ENCODE measurements around the gene INHBA. TPM values are rescaled to one million over a fixed set of nuclear protein-coding genes. Genes with fewer than 3 reads are reported as not detected.

The INHBA gene
- total and polyA plus RNA-seq, 2 experiments from 2014 or later: 0.94 to 1.3 TPM

DNA sequence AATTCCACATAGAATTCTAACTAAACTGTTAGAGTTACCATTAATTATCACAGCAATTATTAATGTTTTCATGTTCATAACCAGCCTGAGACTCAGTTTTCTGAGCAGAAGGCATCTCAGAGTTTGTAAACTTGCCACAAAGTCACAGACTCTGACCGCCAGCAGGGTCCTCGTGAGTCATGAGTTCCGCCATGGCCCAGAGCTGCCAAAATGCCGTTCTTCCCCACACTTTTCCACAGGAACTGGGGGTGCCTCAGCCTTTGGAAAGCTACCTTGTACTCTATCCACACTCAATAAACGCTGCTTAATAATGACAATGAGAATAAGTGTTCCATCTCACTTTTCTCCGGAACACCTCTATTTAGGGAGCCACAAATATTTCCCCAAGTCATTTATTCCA is 22.1 kb upstream of the INHBA start:
- Histone ChIP-seq H3K4me2 (no peak overlapping the region), H3K4me3 (no peak overlapping the region), H3K4me1 (ENCODE audit: insufficient read depth) (no peaks in the 10 kb centered on the region), H3K9me2 (ENCODE audit: insufficient read depth) (no peaks in the 10 kb centered on the region), H3K79me2 (replicated peaks; ENCODE audit: insufficient read depth) (no peaks in the 10 kb centered on the region), H3K27ac (ENCODE audit: low read depth) (no peak overlapping the region), H4K20me1 (replicated peaks; ENCODE audit: insufficient read depth) (no peaks in the 10 kb centered on the region), H3K36me3 (ENCODE audit: insufficient read depth) (no peaks in the 10 kb centered on the region), H2AFZ (no peak overlapping the region), H3F3A (replicated peaks; ENCODE audit: low read depth) (no peaks in the 10 kb centered on the region), H3K27me3 (ENCODE audit: insufficient read depth) (no peaks in the 10 kb centered on the region)
- no peaks in the 10 kb centered on the region for H3K36me3 Mint-ChIP-seq (ENCODE audit: low read depth)
- ATAC-seq (no peak), DNase-seq (ENCODE audit: low spot score) (no peak)
- no peak overlapping the region for H3K4me3 Mint-ChIP-seq
- TF ChIP-seq, protein P1, sequence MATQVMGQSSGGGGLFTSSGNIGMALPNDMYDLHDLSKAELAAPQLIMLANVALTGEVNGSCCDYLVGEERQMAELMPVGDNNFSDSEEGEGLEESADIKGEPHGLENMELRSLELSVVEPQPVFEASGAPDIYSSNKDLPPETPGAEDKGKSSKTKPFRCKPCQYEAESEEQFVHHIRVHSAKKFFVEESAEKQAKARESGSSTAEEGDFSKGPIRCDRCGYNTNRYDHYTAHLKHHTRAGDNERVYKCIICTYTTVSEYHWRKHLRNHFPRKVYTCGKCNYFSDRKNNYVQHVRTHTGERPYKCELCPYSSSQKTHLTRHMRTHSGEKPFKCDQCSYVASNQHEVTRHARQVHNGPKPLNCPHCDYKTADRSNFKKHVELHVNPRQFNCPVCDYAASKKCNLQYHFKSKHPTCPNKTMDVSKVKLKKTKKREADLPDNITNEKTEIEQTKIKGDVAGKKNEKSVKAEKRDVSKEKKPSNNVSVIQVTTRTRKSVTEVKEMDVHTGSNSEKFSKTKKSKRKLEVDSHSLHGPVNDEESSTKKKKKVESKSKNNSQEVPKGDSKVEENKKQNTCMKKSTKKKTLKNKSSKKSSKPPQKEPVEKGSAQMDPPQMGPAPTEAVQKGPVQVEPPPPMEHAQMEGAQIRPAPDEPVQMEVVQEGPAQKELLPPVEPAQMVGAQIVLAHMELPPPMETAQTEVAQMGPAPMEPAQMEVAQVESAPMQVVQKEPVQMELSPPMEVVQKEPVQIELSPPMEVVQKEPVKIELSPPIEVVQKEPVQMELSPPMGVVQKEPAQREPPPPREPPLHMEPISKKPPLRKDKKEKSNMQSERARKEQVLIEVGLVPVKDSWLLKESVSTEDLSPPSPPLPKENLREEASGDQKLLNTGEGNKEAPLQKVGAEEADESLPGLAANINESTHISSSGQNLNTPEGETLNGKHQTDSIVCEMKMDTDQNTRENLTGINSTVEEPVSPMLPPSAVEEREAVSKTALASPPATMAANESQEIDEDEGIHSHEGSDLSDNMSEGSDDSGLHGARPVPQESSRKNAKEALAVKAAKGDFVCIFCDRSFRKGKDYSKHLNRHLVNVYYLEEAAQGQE (IDR thresholded peaks at IDR 0.05; ENCODE audit: unreplicated experiment): no peak
- TF ChIP-seq EZH2 (IDR thresholded peaks at IDR 0.05; ENCODE audit: low read depth, unreplicated experiment) (no peak), ZNF331 (CRISPR knock-in tag; IDR thresholded peaks at IDR 0.05; ENCODE audit: low read depth) (no peak), CREB1 (CRISPR knock-in tag; IDR thresholded peaks at IDR 0.05; ENCODE audit: low read depth) (no peak), POLR2AphosphoS5 (IDR thresholded peaks at IDR 0.05; ENCODE audit: low read depth) (no peak), ZNF114 (CRISPR knock-in tag; IDR thresholded peaks at IDR 0.05) (no peak), STAT1 (IDR thresholded peaks at IDR 0.05; ENCODE audit: unreplicated experiment) (no peak)
- TF ChIP-seq, protein P2, sequence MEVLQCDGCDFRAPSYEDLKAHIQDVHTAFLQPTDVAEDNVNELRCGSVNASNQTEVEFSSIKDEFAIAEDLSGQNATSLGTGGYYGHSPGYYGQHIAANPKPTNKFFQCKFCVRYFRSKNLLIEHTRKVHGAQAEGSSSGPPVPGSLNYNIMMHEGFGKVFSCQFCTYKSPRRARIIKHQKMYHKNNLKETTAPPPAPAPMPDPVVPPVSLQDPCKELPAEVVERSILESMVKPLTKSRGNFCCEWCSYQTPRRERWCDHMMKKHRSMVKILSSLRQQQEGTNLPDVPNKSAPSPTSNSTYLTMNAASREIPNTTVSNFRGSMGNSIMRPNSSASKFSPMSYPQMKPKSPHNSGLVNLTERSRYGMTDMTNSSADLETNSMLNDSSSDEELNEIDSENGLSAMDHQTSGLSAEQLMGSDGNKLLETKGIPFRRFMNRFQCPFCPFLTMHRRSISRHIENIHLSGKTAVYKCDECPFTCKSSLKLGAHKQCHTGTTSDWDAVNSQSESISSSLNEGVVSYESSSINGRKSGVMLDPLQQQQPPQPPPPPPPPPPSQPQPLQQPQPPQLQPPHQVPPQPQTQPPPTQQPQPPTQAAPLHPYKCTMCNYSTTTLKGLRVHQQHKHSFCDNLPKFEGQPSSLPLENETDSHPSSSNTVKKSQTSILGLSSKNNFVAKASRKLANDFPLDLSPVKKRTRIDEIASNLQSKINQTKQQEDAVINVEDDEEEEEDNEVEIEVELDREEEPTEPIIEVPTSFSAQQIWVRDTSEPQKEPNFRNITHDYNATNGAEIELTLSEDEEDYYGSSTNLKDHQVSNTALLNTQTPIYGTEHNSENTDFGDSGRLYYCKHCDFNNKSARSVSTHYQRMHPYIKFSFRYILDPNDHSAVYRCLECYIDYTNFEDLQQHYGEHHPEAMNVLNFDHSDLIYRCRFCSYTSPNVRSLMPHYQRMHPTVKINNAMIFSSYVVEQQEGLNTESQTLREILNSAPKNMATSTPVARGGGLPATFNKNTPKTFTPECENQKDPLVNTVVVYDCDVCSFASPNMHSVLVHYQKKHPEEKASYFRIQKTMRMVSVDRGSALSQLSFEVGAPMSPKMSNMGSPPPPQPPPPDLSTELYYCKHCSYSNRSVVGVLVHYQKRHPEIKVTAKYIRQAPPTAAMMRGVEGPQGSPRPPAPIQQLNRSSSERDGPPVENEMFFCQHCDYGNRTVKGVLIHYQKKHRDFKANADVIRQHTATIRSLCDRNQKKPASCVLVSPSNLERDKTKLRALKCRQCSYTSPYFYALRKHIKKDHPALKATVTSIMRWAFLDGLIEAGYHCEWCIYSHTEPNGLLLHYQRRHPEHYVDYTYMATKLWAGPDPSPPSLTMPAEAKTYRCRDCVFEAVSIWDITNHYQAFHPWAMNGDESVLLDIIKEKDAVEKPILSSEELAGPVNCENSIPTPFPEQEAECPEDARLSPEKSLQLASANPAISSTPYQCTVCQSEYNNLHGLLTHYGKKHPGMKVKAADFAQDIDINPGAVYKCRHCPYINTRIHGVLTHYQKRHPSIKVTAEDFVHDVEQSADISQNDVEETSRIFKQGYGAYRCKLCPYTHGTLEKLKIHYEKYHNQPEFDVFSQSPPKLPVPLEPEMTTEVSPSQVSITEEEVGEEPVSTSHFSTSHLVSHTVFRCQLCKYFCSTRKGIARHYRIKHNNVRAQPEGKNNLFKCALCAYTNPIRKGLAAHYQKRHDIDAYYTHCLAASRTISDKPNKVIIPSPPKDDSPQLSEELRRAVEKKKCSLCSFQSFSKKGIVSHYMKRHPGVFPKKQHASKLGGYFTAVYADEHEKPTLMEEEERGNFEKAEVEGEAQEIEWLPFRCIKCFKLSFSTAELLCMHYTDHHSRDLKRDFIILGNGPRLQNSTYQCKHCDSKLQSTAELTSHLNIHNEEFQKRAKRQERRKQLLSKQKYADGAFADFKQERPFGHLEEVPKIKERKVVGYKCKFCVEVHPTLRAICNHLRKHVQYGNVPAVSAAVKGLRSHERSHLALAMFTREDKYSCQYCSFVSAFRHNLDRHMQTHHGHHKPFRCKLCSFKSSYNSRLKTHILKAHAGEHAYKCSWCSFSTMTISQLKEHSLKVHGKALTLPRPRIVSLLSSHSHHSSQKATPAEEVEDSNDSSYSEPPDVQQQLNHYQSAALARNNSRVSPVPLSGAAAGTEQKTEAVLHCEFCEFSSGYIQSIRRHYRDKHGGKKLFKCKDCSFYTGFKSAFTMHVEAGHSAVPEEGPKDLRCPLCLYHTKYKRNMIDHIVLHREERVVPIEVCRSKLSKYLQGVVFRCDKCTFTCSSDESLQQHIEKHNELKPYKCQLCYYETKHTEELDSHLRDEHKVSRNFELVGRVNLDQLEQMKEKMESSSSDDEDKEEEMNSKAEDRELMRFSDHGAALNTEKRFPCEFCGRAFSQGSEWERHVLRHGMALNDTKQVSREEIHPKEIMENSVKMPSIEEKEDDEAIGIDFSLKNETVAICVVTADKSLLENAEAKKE (CRISPR knock-in tag; IDR thresholded peaks at IDR 0.05): no peak
- H3K9me3 Mint-ChIP-seq: no peaks in the 10 kb centered on the region
- H3K4me1 Mint-ChIP-seq: peaks cover 17% of the 10 kb centered on the region
- no peak overlapping the region for H3K27ac Mint-ChIP-seq
- H3K27me3 Mint-ChIP-seq (ENCODE audit: insufficient read depth, low read depth, poor library complexity): peaks cover 4% of the 10 kb centered on the region
